ENCODE measurements around the gene FAM171A2. TPM values are rescaled to one million over a fixed set of nuclear protein-coding genes. Genes with fewer than 3 reads are reported as not detected.
A peak's percentile ranks its signal among the peaks of the same experiment; 100 is the strongest.

Gene FAM171A2
- total and polyA plus RNA-seq, 10 of the 15 experiments (the other 5 are each of a cell fraction or from before 2014, with no cell fraction given) = 0.08 to 1.7 (median 0.27) TPM; not detected in 2

DNA sequence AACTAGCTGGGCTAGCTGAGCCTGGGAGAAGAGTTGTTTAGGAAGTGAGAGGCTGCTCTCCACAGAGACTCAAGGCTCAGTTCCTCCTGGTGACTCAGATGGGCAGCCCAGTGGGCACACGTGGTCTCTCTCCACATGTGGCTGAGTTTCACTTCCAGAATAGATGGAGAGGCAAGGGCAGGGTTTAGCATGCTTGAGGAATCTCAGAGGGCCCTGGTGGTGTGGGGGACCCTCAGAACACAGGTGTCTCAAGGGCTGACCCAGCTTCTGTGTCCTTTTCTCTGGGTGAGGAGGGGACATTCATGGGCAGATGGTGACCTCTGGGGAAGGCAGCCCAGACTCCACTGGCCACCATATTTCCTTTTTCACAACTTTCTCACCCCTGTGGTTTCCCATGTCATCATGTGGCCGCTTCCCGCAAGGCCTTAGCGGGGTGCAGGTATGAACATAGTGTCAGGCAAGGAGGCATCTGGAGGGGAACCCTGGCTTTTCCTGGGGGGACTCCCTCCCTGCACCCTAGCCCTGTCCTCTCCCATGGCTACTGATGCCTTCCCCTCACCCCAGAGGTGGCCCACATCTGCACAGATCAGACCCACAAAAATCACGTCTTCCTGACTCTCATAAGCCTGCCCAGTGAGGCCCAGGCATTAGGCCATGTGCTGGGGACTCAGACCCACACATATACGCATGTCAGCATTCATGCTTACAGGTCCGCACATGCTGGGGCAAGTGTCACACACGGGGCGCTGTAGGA is 15.2 kb downstream of the FAM171A2 start (continued):
- TF ChIP-seq, protein P1, sequence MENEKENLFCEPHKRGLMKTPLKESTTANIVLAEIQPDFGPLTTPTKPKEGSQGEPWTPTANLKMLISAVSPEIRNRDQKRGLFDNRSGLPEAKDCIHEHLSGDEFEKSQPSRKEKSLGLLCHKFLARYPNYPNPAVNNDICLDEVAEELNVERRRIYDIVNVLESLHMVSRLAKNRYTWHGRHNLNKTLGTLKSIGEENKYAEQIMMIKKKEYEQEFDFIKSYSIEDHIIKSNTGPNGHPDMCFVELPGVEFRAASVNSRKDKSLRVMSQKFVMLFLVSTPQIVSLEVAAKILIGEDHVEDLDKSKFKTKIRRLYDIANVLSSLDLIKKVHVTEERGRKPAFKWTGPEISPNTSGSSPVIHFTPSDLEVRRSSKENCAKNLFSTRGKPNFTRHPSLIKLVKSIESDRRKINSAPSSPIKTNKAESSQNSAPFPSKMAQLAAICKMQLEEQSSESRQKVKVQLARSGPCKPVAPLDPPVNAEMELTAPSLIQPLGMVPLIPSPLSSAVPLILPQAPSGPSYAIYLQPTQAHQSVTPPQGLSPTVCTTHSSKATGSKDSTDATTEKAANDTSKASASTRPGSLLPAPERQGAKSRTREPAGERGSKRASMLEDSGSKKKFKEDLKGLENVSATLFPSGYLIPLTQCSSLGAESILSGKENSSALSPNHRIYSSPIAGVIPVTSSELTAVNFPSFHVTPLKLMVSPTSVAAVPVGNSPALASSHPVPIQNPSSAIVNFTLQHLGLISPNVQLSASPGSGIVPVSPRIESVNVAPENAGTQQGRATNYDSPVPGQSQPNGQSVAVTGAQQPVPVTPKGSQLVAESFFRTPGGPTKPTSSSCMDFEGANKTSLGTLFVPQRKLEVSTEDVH (IDR thresholded peaks at IDR 0.05; ENCODE audit: low read depth, partially characterized antibody) = no peak
- peak; percentile 79 for TF ChIP-seq FOXM1 (IDR thresholded peaks at IDR 0.05; ENCODE audit: low read depth, low read length)
- peak; percentile 53 to 94 for TF ChIP-seq EP300 (IDR thresholded peaks at IDR 0.05; ENCODE audit: borderline replicate concordance in 1 of 2, control insufficient read depth in 1 of 2, low read depth in 2 of 2, low read length in 2 of 2)
- TF ChIP-seq, protein P2, sequence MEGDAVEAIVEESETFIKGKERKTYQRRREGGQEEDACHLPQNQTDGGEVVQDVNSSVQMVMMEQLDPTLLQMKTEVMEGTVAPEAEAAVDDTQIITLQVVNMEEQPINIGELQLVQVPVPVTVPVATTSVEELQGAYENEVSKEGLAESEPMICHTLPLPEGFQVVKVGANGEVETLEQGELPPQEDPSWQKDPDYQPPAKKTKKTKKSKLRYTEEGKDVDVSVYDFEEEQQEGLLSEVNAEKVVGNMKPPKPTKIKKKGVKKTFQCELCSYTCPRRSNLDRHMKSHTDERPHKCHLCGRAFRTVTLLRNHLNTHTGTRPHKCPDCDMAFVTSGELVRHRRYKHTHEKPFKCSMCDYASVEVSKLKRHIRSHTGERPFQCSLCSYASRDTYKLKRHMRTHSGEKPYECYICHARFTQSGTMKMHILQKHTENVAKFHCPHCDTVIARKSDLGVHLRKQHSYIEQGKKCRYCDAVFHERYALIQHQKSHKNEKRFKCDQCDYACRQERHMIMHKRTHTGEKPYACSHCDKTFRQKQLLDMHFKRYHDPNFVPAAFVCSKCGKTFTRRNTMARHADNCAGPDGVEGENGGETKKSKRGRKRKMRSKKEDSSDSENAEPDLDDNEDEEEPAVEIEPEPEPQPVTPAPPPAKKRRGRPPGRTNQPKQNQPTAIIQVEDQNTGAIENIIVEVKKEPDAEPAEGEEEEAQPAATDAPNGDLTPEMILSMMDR (IDR thresholded peaks at IDR 0.05 in 2 of 3, conservative IDR thresholded peaks at IDR 0.05 in 1 of 3; ENCODE audit: control insufficient read depth in 2 of 3, extremely low read depth in 1 of 3, insufficient read depth in 1 of 3, low read depth in 3 of 3, low read length in 3 of 3) = 0 out of 6 replicates have a peak, but pooled peaks of 1 of the 3 experiments have one; percentile 6
- TF ChIP-seq STAT1 (conservative IDR thresholded peaks at IDR 0.05) = no peak
- TF ChIP-seq HCFC1 (IDR thresholded peaks at IDR 0.05; ENCODE audit: low read length) = no peak
- TF ChIP-seq EED (IDR thresholded peaks at IDR 0.05; ENCODE audit: low read depth) = peak; percentile 96
- no peak for TF ChIP-seq SMC3 (IDR thresholded peaks at IDR 0.05; ENCODE audit: borderline replicate concordance, low read length)
- TF ChIP-seq DPF2 (IDR thresholded peaks at IDR 0.05) = peak; percentile 98
- TF ChIP-seq, protein P3, sequence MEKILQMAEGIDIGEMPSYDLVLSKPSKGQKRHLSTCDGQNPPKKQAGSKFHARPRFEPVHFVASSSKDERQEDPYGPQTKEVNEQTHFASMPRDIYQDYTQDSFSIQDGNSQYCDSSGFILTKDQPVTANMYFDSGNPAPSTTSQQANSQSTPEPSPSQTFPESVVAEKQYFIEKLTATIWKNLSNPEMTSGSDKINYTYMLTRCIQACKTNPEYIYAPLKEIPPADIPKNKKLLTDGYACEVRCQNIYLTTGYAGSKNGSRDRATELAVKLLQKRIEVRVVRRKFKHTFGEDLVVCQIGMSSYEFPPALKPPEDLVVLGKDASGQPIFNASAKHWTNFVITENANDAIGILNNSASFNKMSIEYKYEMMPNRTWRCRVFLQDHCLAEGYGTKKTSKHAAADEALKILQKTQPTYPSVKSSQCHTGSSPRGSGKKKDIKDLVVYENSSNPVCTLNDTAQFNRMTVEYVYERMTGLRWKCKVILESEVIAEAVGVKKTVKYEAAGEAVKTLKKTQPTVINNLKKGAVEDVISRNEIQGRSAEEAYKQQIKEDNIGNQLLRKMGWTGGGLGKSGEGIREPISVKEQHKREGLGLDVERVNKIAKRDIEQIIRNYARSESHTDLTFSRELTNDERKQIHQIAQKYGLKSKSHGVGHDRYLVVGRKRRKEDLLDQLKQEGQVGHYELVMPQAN (conservative IDR thresholded peaks at IDR 0.05) = no peak
- no peak for TF ChIP-seq ZNF217 (IDR thresholded peaks at IDR 0.05)
- TF ChIP-seq ZNF274 (IDR thresholded peaks at IDR 0.05; ENCODE audit: insufficient read depth, insufficient read length) = no peak
- TF ChIP-seq CHD1 (IDR thresholded peaks at IDR 0.05; ENCODE audit: low read depth, low read length) = no peak
- TF ChIP-seq POLR2AphosphoS5 (IDR thresholded peaks at IDR 0.05; ENCODE audit: low read length) = peak; percentile 36; the same call in 1 of the 2 replicates
- TF ChIP-seq, protein P4, sequence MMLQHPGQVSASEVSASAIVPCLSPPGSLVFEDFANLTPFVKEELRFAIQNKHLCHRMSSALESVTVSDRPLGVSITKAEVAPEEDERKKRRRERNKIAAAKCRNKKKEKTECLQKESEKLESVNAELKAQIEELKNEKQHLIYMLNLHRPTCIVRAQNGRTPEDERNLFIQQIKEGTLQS (IDR thresholded peaks at IDR 0.05; ENCODE audit: borderline replicate concordance, extremely low read depth, low read depth, low read length) = peak; percentile 44; the same call in 1 of the 2 replicates
- TF ChIP-seq POU2F2 (IDR thresholded peaks at IDR 0.05; ENCODE audit: borderline replicate concordance, low read depth, low read length) = peak; percentile 75; the same call in 2 of the 3 replicates
- TF ChIP-seq TCF12 (IDR thresholded peaks at IDR 0.05; ENCODE audit: low read depth, low read length) = peak; percentile 83
- no peak for TF ChIP-seq LARP7 (IDR thresholded peaks at IDR 0.05)
- peak; percentile 96 for TF ChIP-seq IKZF2 (IDR thresholded peaks at IDR 0.05)
- no peak for TF ChIP-seq RAD21 (IDR thresholded peaks at IDR 0.05; ENCODE audit: insufficient read depth, low read depth, low read length)
- TF ChIP-seq, protein P5, sequence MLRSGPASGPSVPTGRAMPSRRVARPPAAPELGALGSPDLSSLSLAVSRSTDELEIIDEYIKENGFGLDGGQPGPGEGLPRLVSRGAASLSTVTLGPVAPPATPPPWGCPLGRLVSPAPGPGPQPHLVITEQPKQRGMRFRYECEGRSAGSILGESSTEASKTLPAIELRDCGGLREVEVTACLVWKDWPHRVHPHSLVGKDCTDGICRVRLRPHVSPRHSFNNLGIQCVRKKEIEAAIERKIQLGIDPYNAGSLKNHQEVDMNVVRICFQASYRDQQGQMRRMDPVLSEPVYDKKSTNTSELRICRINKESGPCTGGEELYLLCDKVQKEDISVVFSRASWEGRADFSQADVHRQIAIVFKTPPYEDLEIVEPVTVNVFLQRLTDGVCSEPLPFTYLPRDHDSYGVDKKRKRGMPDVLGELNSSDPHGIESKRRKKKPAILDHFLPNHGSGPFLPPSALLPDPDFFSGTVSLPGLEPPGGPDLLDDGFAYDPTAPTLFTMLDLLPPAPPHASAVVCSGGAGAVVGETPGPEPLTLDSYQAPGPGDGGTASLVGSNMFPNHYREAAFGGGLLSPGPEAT (IDR thresholded peaks at IDR 0.05; ENCODE audit: low read depth) = peak; percentile 83; the same call in 1 of the 2 replicates
